Naive thymus-derived CD8-positive, alpha-beta T cell (primary cell): ENCODE data around the gene ATIC. TPM values are rescaled to one million over a fixed set of nuclear protein-coding genes. Genes with fewer than 3 reads are reported as not detected.

ENCODE experiments used
- polyA plus RNA-seq, 3 donors: library from polyadenylated mRNA; unstranded; fragments of 300-500 nt; fragmentation: Illumina TruSeq; gene quantifications; one replicate each; pipeline ENCODE4 v1.2.3, GENCODE V29; 2021
- total RNA-seq, 8 experiments: library from RNA in 2 of 8; stranded (reverse) in 2 of 8; gene quantifications; one replicate each; pipeline ENCODE4 v1.2.3 and lab custom pipeline; 2021 to 2026

The ATIC gene
- total and polyA plus RNA-seq, 5 experiments from 2014 or later = 94.7 to 184 (median 159) TPM

Other genes with a start within 250 kb of the ATIC start
- gene ABCA12, start 173.4 kb upstream of the ATIC start, total RNA-seq = not detected
- gene ABCA12, start 173.4 kb upstream of the ATIC start, polyA plus RNA-seq = not detected
- under 1 TPM in 1 of 2 experiments, not detected in 1; 0.05 TPM for gene FN1, start 124.0 kb downstream of the ATIC start, total RNA-seq
- gene FN1, start 124.0 kb downstream of the ATIC start, polyA plus RNA-seq = 1 to 10 TPM in 1 of 3 donors, under 1 TPM in 2; 0.42 to 1.3 (median 0.83) TPM